ENCODE results near the gene KLHL17. TPM values are rescaled to one million over a fixed set of nuclear protein-coding genes. Genes with fewer than 3 reads are reported as not detected.
"Not testable (repeated sequence)": the region's sequence is repeated elsewhere in the genome, so short reads cannot be mapped to it uniquely, and the experiment has no call there.

KLHL17 gene
- total RNA-seq, 2 experiments from 2014 or later: 24.4 to 27.7 TPM

DNA sequence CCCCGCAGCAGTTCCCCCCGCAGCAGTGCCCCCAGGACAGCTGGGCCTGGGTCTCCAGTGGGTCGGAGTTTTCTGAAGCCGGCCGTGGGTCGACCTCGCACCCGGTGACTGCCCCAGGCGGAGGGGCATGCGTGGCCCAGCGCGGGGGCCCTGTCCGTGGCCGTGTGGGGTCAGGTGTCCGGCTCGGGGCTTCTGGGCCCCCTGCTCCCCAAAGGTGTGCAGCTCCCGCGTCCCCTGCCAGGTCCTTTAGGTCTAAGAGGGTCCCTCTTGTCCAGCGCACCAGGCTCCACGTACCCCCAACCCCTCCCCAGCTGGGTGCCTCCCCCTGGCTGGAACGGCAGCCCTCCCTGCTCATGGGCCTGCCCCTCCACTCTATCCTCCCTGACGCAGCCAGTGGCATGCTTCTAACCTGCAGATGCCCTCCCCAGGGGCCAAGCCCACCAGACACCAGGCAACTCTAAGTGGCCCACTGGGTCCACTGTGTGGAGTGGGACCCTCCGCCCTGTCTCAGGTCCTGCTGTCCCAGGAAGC lies 45.5 kb downstream of the KLHL17 start:
- Mint-ChIP-seq H3K27ac (no peak overlapping the region), H3K9me3 (ENCODE audit: insufficient read depth) (no peaks in the 10 kb centered on the region), H3K36me3 (ENCODE audit: low read depth) (no peaks in the 10 kb centered on the region), H3K4me1 (ENCODE audit: low read depth) (peaks cover 25% of the 10 kb centered on the region), H3K27me3 (ENCODE audit: low read depth) (peaks cover 24% of the 10 kb centered on the region), H3K4me3 (no peak overlapping the region)
- POLR2A ChIA-PET: no interaction called here
- DNase-seq (no peak), ATAC-seq (no peak)
- CTCF ChIA-PET: interaction anchor here (1.2 kb wide), 1 partner anchor 58 kb away, joined by 3 read pairs; no protein-coding TSS in a partner anchor

DNA sequence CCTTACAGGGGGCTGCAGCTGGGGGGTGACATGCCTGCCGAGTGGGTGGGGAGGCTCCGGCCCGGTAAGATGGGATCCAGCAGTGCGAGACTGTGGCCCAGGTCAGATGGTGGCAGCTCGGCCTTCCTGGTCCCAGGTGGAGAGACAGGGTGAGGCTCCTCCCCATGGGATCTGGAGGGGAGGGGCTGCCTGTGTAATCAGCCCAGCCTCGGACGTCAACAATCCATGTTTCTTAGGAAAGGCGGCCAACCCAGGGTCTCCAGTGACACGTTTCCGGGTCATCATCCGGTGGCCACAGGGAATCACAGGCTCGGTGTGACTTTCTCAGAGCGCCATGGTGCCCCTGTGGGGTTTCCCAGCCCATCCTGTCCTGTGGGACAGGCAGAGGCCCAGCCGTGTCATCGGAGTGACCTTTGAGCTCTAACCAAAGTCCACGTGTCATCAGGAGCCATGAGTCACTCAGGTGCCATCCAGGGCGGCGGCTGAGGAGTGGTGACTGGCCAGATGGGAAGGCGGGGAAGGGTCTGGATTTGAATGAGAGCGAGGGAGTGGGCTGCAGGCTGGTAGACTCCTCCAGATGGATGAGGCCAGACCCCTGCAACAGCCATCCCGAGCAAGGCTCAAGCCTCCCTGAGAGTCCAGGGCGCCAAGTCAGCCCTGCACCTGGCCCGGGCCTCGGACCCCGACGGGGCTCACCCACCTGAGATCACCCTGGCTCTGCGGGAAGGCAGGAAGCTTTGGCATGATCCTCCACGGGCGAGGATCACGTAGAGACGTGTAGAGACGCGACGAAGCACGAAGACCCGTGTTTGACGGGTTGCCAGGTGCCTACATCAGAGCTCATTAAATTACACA lies 46.1 kb downstream of the KLHL17 start:
- Mint-ChIP-seq H3K9me3 (ENCODE audit: insufficient read depth) (no peaks in the 10 kb centered on the region), H3K27ac (no peak overlapping the region), H3K27me3 (ENCODE audit: low read depth) (peaks cover 20% of the 10 kb centered on the region), H3K36me3 (ENCODE audit: low read depth) (peaks cover under 1% of the 10 kb centered on the region), H3K4me3 (no peak overlapping the region), H3K4me1 (ENCODE audit: low read depth) (peaks cover 29% of the 10 kb centered on the region)
- CTCF ChIA-PET: no interaction called here
- DNase-seq (no peak), ATAC-seq (no peak)
- POLR2A ChIA-PET: interaction anchor here (1.1 kb wide), 1 partner anchor 13 kb away, joined by 4 read pairs; no protein-coding TSS in a partner anchor

DNA sequence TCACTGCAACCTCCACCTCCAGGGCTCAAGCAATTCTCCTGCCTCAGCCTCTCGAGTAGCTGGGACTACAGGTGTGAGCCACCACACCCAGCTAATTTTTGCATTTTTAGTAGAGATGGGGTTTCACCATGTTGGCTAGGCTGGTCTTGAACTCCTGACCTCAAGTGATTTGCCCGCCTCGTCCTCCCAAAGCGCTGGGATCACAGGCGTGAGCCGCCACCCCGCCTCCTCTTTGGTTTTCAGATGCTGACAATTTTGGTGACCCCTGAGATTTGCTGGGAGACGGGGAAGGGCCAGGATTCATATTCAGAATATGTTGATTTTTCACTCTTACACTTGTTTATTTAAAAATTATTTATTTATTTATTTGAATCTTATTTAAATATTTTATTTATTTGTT lies 49.7 kb downstream of the KLHL17 start:
- CTCF ChIA-PET: interaction anchor here (0.7 to 1.6 kb wide), 3 partner anchors 8 to 112 kb away, joined by 3 to 4 read pairs (median 4); no protein-coding TSS in a partner anchor
- Mint-ChIP-seq H3K36me3 (ENCODE audit: low read depth) (peaks cover 26% of the 10 kb centered on the region), H3K4me1 (ENCODE audit: low read depth) (peaks cover 40% of the 10 kb centered on the region)
- H3K27me3 Mint-ChIP-seq (ENCODE audit: low read depth); H3K9me3 Mint-ChIP-seq (ENCODE audit: insufficient read depth); H3K27ac Mint-ChIP-seq; POLR2A ChIA-PET; H3K4me3 Mint-ChIP-seq; DNase-seq; ATAC-seq: not testable (repeated sequence)

DNA sequence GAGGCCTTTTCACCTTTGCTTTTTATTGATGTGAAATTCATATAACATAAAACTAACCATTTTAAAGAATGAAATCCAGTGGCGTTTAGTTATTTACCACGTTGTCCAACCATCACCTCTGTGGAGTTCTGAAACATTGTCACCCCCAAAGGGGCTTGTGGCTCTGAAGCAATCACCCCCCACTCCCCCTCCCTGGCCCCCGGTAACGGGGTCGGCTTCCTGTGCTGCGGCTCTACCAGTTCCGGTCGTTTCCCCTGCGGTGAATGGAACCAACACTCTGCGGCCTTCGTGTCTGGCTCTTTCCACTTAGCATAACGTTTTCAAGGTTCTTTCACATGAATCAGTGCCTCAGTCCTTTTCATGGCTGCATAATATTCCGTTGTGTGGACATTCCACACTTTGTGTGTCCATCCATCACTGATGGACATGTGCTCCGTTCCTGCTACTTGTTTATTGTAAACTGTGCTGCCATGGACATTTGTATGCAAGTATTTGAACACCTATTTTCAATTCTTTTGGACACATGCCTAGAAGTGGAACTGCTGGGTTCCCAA lies 51.1 kb downstream of the KLHL17 start:
- Mint-ChIP-seq H3K4me1 (ENCODE audit: low read depth) (peaks cover 38% of the 10 kb centered on the region), H3K36me3 (ENCODE audit: low read depth) (peaks cover 35% of the 10 kb centered on the region), H3K4me3 (no peak overlapping the region), H3K27ac (peak overlapping the region; percentile 57), H3K27me3 (ENCODE audit: low read depth) (peaks cover 7% of the 10 kb centered on the region), H3K9me3 (ENCODE audit: insufficient read depth) (no peaks in the 10 kb centered on the region)
- CTCF ChIA-PET: interaction anchor here (4.5 kb wide), 1 partner anchor 9 kb away, joined by 31 read pairs; no protein-coding TSS in a partner anchor
- DNase-seq (no peak), ATAC-seq (no peak)
- POLR2A ChIA-PET: no interaction called here

DNA sequence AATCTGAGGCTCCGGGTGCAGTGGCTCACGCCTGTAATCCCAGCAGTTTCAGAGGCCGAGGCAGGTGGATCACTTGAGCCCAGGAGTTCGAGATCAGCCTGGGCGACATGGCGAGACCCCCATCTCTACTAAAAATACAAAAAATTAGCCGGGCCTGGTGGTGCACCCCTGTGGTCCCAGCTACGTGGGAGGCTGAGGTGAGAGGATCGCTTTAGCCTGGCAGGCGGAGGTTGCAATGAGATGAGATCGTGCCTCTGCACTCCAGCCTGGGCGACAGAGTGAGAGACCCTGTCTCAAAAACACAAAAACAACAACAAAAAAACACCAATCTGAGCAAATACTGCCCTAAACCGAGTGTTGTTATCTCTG lies 52.3 kb downstream of the KLHL17 start:
- ChIA-PET CTCF (interaction anchor here (0.8 to 4.5 kb wide), 7 partner anchors 10 to 359 kb away, joined by 3 to 31 read pairs (median 8); no protein-coding TSS in a partner anchor), POLR2A (interaction anchor here (0.5 to 3.1 kb wide), 6 partner anchors 10 to 218 kb away, joined by 3 to 29 read pairs (median 3); no protein-coding TSS in a partner anchor)
- Mint-ChIP-seq H3K27ac (peak overlapping the region; percentile 99), H3K36me3 (ENCODE audit: low read depth) (peaks cover 45% of the 10 kb centered on the region), H3K4me3 (peak overlapping the region; percentile 97), H3K4me1 (ENCODE audit: low read depth) (peaks cover 45% of the 10 kb centered on the region)
- DNase-seq; H3K27me3 Mint-ChIP-seq (ENCODE audit: low read depth); H3K9me3 Mint-ChIP-seq (ENCODE audit: insufficient read depth): not testable (repeated sequence)
- peak; percentile 6 for ATAC-seq

DNA sequence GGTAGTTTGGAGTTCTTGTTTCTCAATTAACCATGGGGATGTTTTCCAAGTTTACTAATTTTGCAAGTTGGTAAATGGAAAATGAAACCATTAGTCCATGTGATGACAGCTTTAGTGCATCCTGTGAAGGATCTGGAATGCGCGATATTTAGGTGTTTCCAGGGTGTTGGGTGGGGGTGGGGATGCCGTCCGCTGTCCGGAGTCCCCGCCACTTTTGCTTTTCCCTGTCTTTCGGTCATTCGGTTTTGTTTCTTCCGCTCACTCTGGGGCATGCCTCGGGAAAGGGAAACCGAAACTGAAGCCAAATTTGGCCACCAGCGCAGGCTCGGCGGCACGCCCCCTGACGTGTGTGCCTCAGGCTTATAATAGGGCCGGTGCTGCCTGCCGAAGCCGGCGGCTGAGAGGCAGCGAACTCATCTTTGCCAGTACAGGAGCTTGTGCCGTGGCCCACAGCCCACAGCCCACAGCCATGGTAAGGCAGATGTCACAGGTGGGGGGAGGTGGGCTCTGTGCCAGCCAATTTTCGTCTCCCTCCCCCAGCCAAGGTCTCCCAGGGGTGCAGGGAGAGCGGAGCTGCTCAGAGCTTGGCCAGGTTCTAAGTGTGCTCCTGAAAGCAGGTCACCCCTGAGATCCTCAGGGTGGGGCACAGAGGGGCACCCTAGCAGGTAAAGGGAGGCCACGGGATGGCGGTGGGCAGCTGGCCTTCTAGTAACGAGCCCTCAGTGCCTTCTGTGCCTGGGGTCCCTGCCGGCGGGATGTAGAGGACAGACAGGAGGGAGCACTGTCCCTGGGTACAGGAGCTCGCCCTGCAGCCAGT lies 52.9 kb downstream of the KLHL17 start, which contains the start of gene ISG15:
TSS of gene ISG15 (plus strand) at position 393 of the 817 bp plus-strand sequence. CDS start at position 470, 77 bp downstream.
- DNase-seq (peak; percentile 95), ATAC-seq (peak; percentile 90)
- Mint-ChIP-seq H3K27ac (peak within 1 kb of the TSS; percentile 99), H3K27me3 (ENCODE audit: low read depth) (peaks cover 4% of the 10 kb centered on the region), H3K4me1 (ENCODE audit: low read depth) (peaks cover 49% of the 10 kb centered on the region), H3K4me3 (peak within 1 kb of the TSS; percentile 97), H3K36me3 (ENCODE audit: low read depth) (peaks cover 45% of the 10 kb centered on the region), H3K9me3 (ENCODE audit: insufficient read depth) (peaks cover 4% of the 10 kb centered on the region)
- POLR2A ChIA-PET: interaction anchor here (0.5 to 3.1 kb wide), 11 partner anchors 10 to 362 kb away, joined by 3 to 29 read pairs (median 3); partner anchors contain the start of gene AURKAIP1
- CTCF ChIA-PET: interaction anchor here (0.8 to 4.5 kb wide), 12 partner anchors 11 to 492 kb away, joined by 3 to 31 read pairs (median 4); partner anchors contain the start of gene HES4

DNA sequence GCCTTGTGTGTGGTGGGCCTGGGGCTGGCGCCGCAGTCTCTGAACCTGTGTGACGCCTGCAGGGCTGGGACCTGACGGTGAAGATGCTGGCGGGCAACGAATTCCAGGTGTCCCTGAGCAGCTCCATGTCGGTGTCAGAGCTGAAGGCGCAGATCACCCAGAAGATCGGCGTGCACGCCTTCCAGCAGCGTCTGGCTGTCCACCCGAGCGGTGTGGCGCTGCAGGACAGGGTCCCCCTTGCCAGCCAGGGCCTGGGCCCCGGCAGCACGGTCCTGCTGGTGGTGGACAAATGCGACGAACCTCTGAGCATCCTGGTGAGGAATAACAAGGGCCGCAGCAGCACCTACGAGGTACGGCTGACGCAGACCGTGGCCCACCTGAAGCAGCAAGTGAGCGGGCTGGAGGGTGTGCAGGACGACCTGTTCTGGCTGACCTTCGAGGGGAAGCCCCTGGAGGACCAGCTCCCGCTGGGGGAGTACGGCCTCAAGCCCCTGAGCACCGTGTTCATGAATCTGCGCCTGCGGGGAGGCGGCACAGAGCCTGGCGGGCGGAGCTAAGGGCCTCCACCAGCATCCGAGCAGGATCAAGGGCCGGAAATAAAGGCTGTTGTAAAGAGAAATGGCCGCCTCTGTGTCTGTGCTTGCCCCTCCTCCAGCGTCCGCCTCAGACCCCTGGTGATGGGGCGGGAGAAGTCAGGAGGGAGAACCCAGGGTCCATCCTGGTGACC lies 53.7 kb downstream of the KLHL17 start:
- DNase-seq: peak; percentile 66

DNA sequence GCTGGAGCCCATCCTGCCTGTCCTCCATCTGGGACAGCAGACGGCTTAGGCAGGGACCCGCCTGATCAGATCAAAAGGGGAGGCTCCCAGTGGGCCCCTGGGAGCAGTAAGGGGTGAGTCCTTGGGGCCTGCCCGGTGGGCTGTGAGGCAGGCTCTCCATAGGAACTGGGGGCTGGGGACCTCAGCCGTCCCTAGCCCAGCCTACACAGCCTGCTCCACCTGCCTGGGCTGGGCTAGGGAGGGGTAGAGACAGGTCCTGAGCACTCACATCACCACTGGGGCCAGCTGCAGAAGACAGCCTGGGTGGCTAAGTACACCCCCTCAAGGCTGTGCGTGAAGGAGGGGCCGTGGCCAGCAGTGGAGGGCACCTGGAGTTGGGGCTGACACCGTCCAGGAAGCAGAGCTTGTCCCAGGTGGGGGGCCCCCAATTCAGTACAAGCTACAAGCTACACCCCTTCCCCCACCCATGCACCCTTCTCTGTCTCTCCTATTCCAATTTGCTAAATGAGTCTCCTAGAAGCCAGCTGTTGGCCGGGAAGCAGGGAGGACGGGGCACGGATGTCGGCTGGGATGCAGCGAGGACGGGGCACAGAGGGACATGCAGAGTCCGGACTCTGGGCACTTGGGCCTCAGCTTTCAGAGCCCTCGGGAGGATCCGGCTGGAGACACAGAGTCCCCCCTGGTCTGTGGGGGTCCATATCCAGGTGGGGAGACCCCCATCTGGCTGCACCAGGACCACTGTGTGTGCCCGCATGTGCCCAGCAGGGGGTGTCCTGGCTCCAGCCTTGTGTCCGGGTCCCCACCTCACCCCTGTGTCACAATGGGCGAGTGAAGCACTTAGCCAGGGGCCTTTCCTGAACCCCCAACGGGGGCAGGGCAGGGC lies 54.7 kb downstream of the KLHL17 start:
- Mint-ChIP-seq H3K4me3 (peak overlapping the region; percentile 97), H3K27me3 (ENCODE audit: low read depth) (no peaks in the 10 kb centered on the region), H3K4me1 (ENCODE audit: low read depth) (peaks cover 52% of the 10 kb centered on the region), H3K9me3 (ENCODE audit: insufficient read depth) (peaks cover 4% of the 10 kb centered on the region), H3K36me3 (ENCODE audit: low read depth) (peaks cover 45% of the 10 kb centered on the region), H3K27ac (peak overlapping the region; percentile 99)
- CTCF ChIA-PET: interaction anchor here (0.6 to 4.5 kb wide), 7 partner anchors 8 to 49 kb away, joined by 3 to 31 read pairs (median 7); no protein-coding TSS in a partner anchor
- POLR2A ChIA-PET: interaction anchor here (1.5 to 3.1 kb wide), 3 partner anchors 12 to 49 kb away, joined by 15 to 29 read pairs (median 18); no protein-coding TSS in a partner anchor
- DNase-seq (no peak), ATAC-seq (no peak)

More for the DNA sequence above, 53.7 kb downstream of the KLHL17 start:
- POLR2A ChIA-PET: interaction anchor here (0.6 to 3.1 kb wide), 8 partner anchors 9 to 362 kb away, joined by 3 to 29 read pairs (median 4); partner anchors contain the start of gene AURKAIP1
- Mint-ChIP-seq H3K9me3 (ENCODE audit: insufficient read depth) (peaks cover 4% of the 10 kb centered on the region), H3K27me3 (ENCODE audit: low read depth) (peaks cover 1% of the 10 kb centered on the region), H3K36me3 (ENCODE audit: low read depth) (peaks cover 45% of the 10 kb centered on the region), H3K4me1 (ENCODE audit: low read depth) (peaks cover 52% of the 10 kb centered on the region), H3K27ac (peak overlapping the region; percentile 99), H3K4me3 (peak overlapping the region; percentile 97)
- CTCF ChIA-PET: interaction anchor here (0.6 to 4.5 kb wide), 12 partner anchors 9 to 491 kb away, joined by 3 to 31 read pairs (median 4); partner anchors contain the start of gene HES4
- ATAC-seq: peak; percentile 36

All from activated CD8-positive, alpha-beta T cell treated with anti-CD3 and anti-CD28 coated beads, Interleukin-2, amount 10 ng/mL, durations not matched to agents 7 days and 5 days (primary cell).